Body of pancreas (tissue), 4 donors: ENCODE results near the gene PHETA2. TPM values are rescaled to one million over a fixed set of nuclear protein-coding genes. Genes with fewer than 3 reads are reported as not detected.

ENCODE experiments used
- ATAC-seq: fragments of 150-250 bp; one replicate; pipeline ENCODE4 v1.9.1; 2016
- DNase-seq, 4 donors: peaks; one replicate each; pipeline ENCODE4 v3.0.0-alpha.2; 2019
- H3K27ac ChIP-seq, 4 donors: fragments of 200-600 bp; sonication (generic); 1 replicate in 3 of 4; 2 replicates in 1 of 4; pipeline versions ENCODE4 v1.5.1 to v1.6.1; 2016 to 2019; ENCODE audit warnings: mild to moderate bottlenecking in 1 of 4, mixed read lengths in 1 of 4, moderate library complexity in 1 of 4
- H3K27me3 ChIP-seq, 2 donors: fragments of 200-600 bp; sonication (generic); one replicate each; pipeline ENCODE4 v1.6.0; 2016; ENCODE audit warnings: mild to moderate bottlenecking in 1 of 2
- H3K36me3 ChIP-seq, 2 donors: fragments of 200-600 bp; sonication (generic); replicated peaks in 1 of 2; 2 replicates each; pipeline ENCODE4 v1.5.1; 2016; ENCODE audit warnings: low read depth in 2 of 2; ENCODE audit not compliant: insufficient read depth in 1 of 2
- H3K4me1 ChIP-seq: fragments of 200-600 bp; sonication (generic); one replicate; pipeline ENCODE4 v1.6.0; 2016
- H3K4me3 ChIP-seq, 2 donors: fragments of 200-600 bp; sonication (generic); 1 replicate in 1 of 2; 2 replicates in 1 of 2; pipeline ENCODE4 v1.5.1; 2016 to 2019
- H3K9me3 ChIP-seq, 3 donors: fragments of 200-600 bp; sonication (generic); 1 replicate in 2 of 3; 2 replicates in 1 of 3; pipeline ENCODE4 v1.5.1; 2016
- CTCF ChIP-seq, 7 experiments: fragments of 450-650 bp in 4 of 7; fragments of 200-600 bp in 3 of 7; sonication (generic) in 3 of 7; IDR thresholded peaks; one replicate each; pipeline ENCODE4 v1.5.1; 2016 to 2019; ENCODE audit warnings: antibody characterized with exemption in 7 of 7
- POLR2A ChIP-seq, 3 donors: fragments of 450-650 bp; IDR thresholded peaks; one replicate each; pipeline ENCODE4 v1.6.1; 2016; ENCODE audit warnings: antibody characterized with exemption in 3 of 3, mild to moderate bottlenecking in 2 of 3
- WGBS, 2 donors: methylation state at CpG; one replicate each; pipeline ENCODE4 v1.1.5; 2017; 5-methylcytosine and 5-hydroxymethylcytosine counted together
- intact Hi-C: fragments of 100-400 bp; cut with DNase I; formaldehyde crosslinking; loops from one replicate; pipeline ENCODE4 v1.15.1; 2023
- total RNA-seq, 2 donors: library from RNA; depleted of rRNA; stranded (reverse); fragments of >200 nt; gene quantifications; one replicate each; pipeline ENCODE4 v1.1.0, GENCODE V29; 2016

The PHETA2 gene
- total RNA-seq, 2 donors from 2014 or later, result 9.2 to 12.2 TPM

- Histone ChIP-seq H3K4me1 (peaks cover 62% of the 10 kb centered on the region), H3K27me3 (no peaks in the 10 kb centered on the region), H3K9me3 (no peaks in the 10 kb centered on the region), H3K27ac (peak overlapping the region in 3 of 4 donors; percentile 96 to 99 (median 97)), H3K36me3 (peaks cover 0 to 4% of the 10 kb centered on the region in 2 donors), H3K4me3 (no peak overlapping the region)
- intact Hi-C loops, result no loop called here
- ATAC-seq (no peak), DNase-seq (peak in 1 of 4 donors; percentile 14)
- WGBS, 2 donors, result 90 to 100% methylated on average over 2 to 10 of the region's 21 CpGs
- TF ChIP-seq CTCF (IDR thresholded peaks at IDR 0.05) (no peak), POLR2A (IDR thresholded peaks at IDR 0.05) (no peak)
Observed at GRCh38 chr22:42077486-42078125, 3.6 kb downstream of the PHETA2 start.

DNA sequence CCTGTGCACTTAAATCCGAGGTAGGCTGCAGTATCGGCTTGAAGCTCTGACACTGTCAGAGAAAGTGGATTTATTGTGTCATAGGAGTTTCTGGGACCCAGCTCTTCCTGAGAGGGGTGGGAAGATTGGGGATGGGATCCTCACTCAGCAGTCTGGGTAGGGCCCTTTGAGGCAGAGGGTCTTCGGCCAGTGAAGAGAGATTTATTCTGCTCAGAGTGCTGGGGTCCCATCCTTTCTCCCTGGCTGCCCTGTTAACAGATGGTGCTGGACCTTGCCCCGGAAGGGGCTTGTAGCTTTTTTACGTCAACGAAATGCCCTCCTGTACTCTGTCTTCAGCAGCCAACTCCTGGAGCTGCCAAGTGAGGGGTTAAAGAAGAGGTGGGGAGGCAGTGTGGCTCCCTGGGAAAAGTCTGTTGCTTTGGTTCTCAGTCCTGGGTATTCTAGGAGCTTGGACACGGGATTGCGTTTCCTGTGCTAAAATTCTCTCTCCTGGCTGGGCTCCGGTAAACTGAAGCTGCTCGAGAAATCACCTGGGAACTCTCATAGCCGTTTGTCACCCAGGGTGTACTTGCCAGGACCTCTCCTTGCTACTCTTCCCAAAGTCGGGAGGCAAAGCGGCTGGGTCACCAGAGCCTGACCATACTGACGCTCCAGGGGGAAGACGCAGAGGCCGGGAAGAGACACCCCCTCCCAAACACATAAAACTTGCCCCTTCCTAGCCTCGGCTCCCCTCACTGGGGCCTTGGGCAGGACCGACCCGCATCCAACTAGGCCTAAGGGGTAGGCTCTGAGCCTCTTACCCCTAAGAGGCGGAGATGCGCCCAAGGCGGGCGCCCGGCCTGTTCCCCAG is 4.6 kb downstream of the PHETA2 start:
- peaks cover 57% of the 10 kb centered on the region for H3K4me1 ChIP-seq
- ATAC-seq, result peak; percentile 1
- intact Hi-C loops, result no loop called here

DNA sequence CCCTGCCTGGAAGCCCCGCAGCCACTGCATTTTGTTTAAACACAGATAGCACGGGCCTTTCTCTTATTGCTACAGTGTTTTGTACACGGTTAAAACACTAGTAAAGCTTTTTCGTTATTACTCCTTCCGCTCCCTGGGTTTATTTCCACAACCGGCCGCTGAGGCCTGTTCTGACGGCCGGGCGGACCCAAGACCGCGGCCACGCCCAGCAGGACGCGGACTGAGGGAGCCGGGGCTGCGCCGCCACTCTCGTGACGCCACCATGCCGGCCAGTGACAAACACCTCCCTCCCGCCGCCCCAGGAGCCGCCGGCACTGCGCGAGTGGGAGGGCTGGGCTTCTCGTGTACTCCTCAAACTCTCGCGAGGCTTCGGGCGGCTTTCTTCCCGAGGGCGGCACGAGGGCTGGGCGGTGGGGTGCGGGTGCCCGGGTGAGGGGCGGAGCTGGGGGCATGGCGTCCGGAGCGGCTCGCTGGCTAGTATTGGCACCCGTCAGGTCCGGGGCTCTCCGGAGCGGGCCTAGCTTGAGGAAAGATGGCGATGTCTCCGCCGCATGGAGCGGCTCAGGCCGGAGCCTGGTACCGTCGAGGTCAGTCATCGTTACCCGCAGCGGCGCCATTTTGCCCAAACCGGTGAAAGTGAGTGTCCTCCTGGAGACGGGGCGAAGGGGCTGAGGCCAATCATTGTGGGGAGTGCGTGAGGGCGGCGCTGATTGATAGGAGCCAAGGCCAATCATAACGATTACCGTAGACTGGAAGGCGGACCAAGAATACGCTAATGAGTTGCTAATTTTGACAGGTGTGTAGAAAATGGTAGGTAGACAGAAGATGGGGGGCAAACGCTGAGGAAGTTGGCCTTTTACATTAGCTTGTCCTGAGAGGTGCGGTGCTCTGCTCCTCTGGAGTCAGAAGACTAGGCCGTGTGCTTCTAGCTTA is 5.5 kb downstream of the PHETA2 start, which contains the start of gene SMDT1:
Gene SMDT1, plus strand, starts transcription at position 382 of the 933 bp plus-strand sequence. Its CDS starts 69 bp downstream, at position 451.
- peak within 1 kb of the TSS; percentile 44 to 54 for H3K4me3 ChIP-seq
- peaks cover 53% of the 10 kb centered on the region for H3K4me1 ChIP-seq
- peak; percentile 91 for ATAC-seq
- peak; percentile 99 for DNase-seq
- H3K9me3 ChIP-seq, result no peaks in the 10 kb centered on the region
- intact Hi-C loops, result no loop called here
- WGBS, 2 donors, result 0 to 1% methylated on average over 31 to 71 of the region's 71 CpGs
- H3K27me3 ChIP-seq, result no peaks in the 10 kb centered on the region
- peaks cover 0 to 8% of the 10 kb centered on the region in 2 donors for H3K36me3 ChIP-seq
- TF ChIP-seq CTCF (IDR thresholded peaks at IDR 0.05) (peak in 1 of 7 experiments; percentile 2), POLR2A (IDR thresholded peaks at IDR 0.05) (peak; percentile 90 to 93 (median 92))
- H3K27ac ChIP-seq, result peak within 1 kb of the TSS; percentile 96 to 99 (median 98)

More for the DNA sequence above, 4.6 kb downstream of the PHETA2 start:
- no peaks in the 10 kb centered on the region for H3K9me3 ChIP-seq
- no peak for TF ChIP-seq POLR2A (IDR thresholded peaks at IDR 0.05)
- TF ChIP-seq CTCF (IDR thresholded peaks at IDR 0.05), result no peak
- H3K36me3 ChIP-seq, result peaks cover 0 to 8% of the 10 kb centered on the region in 2 donors
- no peaks in the 10 kb centered on the region for H3K27me3 ChIP-seq
- DNase-seq, result peak in 2 of 4 donors; percentile 23 to 31
- 30 to 37% methylated on average over 15 to 24 of the region's 24 CpGs for WGBS, 2 donors
- peak overlapping the region; percentile 96 to 99 (median 98) for H3K27ac ChIP-seq
- H3K4me3 ChIP-seq, result no peak overlapping the region

DNA sequence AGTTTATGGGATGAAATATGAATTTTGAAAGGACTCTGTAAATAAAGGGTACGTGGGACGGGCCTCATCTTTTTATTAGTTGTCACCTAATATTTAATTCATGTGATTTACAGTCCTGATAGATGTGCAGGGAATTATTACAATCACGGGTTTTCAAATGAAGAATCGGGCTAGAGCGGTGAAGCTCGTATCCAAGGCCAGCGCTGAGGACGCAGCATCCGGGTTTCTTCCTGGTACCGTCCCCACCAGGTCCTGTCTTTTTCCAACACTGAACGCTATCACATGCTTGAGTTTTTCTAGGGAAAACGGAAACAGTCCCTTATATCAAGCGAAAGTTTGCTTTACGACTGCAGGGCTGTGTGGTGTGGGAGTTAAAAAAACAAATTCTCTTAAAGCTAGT is 6.2 kb downstream of the PHETA2 start:
- intact Hi-C loops, result no loop called here
- 0 to 1% methylated on average over 14 of the region's 14 CpGs for WGBS, 2 donors
- Histone ChIP-seq H3K27me3 (no peaks in the 10 kb centered on the region), H3K4me3 (peak overlapping the region in 1 of 2 donors; percentile 54), H3K9me3 (no peaks in the 10 kb centered on the region), H3K27ac (peak overlapping the region; percentile 96 to 99 (median 98)), H3K4me1 (peaks cover 47% of the 10 kb centered on the region), H3K36me3 (peaks cover 0 to 8% of the 10 kb centered on the region in 2 donors)
- DNase-seq (peak; percentile 45 to 66 (median 53)), ATAC-seq (no peak)
- no peak for TF ChIP-seq POLR2A (IDR thresholded peaks at IDR 0.05)
- no peak for TF ChIP-seq CTCF (IDR thresholded peaks at IDR 0.05)
